CD4-positive, alpha-beta T cell treated with Interferon gamma for 1 hour (primary cell): ENCODE data around the gene RAP1GAP.

Source experiments
- DNase-seq: peaks from one replicate; pipeline ENCODE4 v3.0.0-alpha.2; 2020

Gene RAP1GAP

DNA sequence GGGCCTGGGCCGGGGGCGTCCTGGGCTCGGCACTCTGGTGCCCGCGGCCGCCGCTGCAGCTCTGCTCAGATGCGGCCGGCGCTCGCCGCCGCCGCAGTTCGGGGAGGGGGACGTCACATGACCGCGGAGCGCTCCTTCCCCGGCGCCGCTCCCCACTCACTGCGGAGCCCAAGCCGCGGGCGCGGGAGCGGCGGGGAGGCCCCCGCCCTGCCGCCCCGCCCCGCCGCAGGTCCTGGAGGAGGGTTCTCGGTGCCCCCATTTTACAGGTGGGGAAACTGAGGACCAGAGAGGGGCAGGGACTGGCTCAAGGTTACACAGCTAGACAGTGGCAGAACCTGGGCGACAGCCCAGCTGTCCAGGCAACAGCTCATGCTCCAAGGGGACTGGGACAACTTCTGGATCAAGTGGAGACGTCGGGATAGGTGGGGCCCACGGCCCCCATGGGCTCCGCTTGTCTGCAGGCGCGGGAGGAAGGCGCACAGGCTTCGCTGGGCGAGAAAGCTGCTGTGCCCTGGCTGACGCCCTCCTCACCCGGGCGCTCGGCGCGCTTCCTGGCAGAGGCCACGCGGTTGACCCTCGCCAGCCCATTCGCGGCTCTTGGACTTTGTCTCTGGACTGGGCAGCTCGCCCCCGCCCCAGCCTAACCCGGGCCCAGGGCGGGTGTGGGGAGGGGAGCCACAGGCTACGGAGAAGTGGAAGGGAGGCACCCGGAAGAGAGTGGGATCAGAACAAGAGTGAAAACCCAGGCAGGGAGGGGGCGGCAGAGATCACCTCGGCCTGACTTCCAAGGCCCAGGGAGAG, at the start of gene RAP1GAP:
Gene RAP1GAP (minus strand): TSS at position 100 of the 801 bp plus-strand sequence. CDS start 49,325 bp downstream, outside the sequence.
- no peak for DNase-seq

DNA sequence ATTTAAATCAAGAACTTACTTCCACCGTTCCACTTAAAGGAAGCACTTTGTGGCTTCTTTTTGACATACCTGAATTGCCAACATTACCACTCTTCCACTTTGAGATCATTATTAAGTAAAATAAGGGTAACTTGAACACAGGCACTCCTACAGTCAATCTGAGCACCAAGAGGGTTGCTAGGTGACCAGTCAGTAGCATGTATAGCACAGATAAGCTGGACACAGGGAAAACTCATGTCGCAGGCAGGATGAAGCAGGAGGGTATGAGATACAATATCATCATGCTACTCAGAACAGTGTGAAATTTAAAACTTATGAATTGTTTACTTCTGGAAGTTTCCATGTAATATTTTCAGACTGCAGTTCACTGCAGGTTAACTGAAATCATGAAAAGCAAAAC, 47.0 kb upstream of the RAP1GAP start:
- no peak for DNase-seq

DNA sequence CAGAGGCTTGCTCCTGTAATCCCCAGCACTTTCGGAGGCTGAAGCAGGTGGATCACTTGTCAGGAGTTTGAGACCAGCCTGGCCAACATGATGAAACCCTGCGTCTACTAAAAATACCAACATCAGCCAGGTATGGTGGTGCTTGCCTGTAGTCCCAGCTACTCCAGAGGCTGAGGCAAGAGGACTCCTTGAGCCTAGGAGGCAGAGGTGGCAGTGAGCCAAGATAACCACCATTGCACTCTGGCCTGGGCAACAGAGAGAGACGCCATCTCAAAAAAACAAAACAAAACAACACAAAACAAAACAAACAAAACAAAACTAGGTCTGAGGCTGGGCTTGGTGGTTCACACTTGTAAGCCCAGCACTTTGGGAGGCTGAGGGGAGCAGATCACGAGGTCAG, 38.7 kb upstream of the RAP1GAP start:
- DNase-seq = no peak

DNA sequence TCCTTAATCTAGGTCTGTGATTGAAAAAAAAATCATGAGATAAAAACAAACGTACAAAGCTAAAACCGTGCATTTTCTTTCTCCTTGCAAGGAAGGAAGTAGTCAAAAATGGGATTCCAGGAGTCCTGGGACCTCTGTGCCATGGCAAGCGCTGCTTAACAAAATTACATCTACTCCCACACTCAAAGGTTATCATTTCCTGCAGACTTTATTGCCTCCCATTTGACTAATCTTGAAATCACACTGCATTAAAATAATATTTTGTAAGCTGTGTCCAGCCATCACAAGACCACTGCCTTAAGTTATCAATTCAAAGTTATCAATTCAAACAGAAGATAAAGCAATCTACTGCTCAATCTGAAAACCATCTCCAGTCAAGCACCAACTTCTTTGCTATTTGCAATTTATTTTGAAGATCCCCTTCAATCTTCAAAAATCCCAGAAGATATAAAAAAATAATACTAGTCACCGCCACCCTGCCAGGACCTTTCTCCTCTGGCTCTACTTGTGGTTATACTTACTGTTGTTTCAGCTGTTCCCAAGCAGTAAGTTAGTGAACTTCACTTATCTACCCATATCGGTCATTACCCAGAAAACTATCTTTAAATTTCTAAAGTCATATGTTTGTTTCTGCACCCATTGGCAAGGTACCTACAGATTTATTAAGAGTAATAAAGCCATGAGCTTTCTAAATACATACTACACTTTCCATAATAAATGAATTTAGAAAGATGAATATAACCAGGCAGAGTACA, 38.1 kb upstream of the RAP1GAP start:
- DNase-seq = no peak

DNA sequence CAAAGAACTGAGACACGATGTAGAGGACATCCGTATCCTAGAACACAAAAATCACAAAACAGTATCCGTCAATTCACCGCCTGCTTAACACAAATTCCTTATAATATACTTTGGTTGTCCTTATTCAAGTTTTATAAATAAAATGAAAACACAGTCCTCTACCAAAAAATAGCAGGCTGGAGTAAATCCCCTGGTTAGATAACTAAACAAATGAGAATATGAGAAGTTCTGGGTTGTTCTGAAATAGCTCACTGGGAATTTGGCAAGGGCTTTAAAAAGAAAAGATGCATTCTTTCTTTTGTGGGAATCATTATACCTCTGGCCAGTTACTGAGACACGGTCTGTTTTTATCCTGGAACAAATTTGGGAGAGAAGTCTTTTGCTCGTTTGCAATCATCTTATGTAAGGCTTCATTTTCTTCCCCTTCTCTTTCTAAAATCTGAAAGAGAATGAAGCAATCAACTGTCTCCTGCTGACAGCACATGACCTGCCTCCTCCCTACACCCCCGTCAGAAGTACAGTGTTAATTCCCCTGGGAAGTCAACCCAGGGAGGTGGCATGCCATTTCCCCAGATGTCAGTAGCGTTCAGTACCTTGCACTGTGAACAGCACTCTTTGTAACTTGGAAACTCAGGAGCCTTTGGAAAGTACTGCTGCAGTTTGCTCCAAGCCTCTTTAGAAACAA, 37.1 kb upstream of the RAP1GAP start:
- no peak for DNase-seq

DNA sequence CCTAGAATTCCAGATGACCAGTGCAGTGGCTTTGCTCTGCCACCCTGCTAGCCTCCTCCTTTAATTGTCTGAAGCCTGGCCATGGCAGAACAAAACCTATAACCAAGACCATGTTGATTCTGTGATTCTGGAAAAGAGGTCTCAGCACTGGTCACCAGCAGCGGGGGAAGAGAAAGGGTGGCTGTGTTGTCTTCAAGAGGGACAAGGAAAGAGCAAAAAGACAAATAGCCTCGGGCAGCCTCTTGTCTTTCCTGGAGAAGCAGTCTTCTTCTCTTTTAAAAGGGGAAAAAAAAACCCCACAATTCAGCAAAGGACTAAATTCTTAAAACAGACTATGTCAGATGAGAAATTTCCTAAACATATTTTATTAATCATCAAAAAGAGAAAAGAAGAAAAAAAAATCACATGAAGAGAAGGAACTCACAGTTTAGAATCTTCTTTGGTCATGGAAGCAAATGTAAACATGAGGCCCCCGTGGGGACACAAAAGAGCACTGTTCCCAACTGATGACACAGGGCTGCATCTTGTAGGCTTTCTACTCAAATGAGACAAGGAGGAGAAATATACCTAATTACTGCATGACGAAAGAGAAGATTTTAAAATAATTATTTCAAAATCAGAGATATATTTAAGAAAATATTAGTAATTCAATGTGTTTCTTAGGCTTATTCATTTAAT, 36.3 kb upstream of the RAP1GAP start:
- DNase-seq = no peak

DNA sequence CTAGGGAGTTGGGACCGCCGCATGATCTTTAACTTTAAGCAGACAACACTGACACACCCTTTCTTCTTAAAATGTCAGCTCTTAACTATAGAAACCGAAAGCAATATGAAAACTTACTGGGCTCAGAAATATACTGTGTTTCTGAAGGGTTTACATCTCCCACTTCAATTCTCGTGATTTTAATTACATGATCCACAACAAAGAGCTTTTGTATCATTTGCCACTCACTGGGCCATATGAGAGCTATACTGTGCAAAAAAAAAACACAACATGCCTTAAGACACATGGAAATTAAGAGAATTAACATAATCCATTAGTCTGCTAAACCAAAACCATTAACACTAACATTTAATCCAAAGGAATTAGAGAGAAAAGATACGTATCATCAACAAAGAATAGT, 35.0 kb upstream of the RAP1GAP start:
- DNase-seq = no peak

DNA sequence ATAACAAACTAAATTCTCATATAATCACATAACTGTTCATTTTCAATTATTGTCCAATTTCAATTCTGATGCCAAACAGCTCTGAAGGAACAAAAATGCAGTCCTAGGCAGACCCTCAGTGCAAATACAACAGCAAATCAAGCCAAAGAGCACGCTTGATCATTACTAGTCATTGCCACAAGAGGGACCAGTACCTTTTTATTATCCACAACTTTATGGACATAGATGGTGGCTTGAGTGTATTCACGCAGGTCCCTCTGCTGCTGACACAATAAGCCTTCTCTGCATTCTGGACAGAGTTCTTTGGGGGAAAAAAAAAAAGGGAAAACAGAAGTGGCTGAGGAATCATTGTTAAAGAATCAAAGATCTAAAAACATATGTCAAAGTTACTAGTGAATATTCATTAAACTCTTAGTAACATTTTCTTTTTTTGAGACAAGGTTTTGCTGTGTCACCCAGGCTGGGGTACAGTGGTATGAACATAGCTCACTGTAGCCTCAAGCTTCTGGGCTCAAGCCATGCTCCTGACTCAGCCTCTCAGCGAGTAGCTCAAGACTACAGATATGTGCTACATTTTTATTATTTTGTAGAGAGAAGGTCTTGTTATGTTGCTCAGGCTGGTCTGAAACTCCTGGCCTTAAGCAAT, 34.3 kb upstream of the RAP1GAP start:
- DNase-seq = no peak

GRCh38 chr1:21702780-21703179, 33.6 kb upstream of the RAP1GAP start:
- no peak for DNase-seq

DNA sequence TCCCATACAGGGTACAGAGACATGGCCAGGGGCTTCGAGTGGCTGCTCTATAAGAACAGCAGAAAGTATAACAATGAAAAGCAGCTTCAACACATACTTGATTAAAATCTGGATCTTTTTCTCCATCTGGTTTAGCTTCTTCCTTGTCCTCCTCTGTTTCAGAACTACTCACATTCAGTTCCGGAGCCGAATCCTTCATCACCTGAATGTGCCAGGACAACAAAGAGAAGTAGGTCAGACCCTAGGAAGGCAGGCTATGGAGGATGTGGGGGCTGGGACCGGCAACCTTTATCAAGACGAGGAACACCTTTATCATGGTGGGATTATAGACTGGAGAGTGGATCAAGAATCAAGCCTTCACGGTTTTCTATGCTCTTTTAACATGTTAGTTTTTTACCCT, 32.2 kb upstream of the RAP1GAP start:
- no peak for DNase-seq

DNA sequence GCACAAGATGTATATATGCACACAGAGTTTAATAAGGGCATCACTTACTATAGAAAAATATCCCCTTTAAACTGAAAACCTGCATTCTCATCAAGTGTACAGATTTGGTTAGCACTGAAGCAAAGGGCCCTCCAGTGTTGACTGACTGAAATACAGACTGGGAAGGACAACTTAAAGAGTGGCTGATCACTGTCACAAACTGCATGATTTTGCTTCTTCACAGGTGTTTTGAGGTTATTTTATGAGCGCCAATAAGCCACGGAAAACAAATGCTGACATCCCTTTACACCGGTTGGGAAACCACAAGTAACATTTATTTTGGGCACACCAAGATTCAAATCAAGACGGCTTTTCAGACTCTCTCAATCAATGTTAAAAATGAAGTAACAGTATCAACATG, 30.9 kb upstream of the RAP1GAP start:
- no peak for DNase-seq

GRCh38 chr1:21696931-21697330, 27.8 kb upstream of the RAP1GAP start:
- DNase-seq = no peak

- no peak for DNase-seq
Observed at GRCh38 chr1:21693732-21694131, 24.6 kb upstream of the RAP1GAP start.

- no peak for DNase-seq
Observed at GRCh38 chr1:21691739-21692138, 22.6 kb upstream of the RAP1GAP start.

DNA sequence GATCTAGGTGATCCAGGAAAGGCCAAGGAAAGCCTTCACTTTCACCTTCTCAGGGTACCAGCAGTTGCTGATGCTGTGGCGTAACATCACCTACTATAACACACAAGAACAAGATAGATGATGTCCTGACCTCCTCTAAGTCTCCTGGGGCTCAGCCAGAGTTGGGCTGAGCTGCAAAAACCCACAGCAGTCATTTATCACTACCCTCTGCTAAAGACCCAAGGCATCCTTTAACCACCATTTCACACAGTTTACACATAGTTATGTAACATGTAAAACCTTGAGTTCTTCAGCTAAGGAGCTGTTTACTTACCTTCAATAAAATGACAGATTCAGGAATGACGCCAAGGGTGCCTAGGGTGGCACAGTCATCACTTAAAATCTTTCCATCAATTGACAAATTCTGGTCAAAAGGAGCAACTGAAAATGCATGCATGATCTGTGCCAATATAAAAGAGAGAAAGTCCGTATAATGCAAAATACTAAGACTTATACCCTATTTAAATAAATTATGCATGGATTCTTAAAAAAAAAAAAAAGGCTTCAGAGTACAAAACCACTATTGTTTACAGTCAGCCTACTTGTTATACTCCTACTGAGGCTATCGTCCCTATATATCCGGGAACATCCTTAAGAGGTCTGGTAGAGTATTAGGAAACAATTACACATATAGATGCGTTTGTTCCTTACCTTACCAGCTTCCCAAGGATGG, 20.7 kb upstream of the RAP1GAP start:
- DNase-seq = no peak

- no peak for DNase-seq
Observed at GRCh38 chr1:21687081-21687529, 17.9 kb upstream of the RAP1GAP start.

- DNase-seq = no peak
Observed at GRCh38 chr1:21685946-21686678, 17.0 kb upstream of the RAP1GAP start.

DNA sequence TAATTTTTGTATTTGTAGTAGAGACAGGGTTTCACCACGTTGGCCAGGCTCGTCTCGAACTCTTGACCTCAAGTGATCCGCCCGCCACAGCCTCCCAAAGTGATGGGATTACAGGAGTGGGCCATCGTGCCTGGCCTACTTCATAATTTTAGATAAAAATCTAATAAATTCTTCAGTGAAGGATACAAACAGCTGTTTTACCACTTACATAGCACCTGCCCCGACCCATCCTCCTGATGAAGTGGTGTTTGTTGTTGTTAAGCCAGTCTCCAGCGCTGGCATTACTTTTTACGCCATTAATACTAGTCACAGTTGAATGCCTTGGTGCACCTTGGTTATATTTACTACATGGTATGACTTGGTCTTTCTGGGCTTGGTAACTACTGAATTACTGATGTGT, 12.3 kb upstream of the RAP1GAP start:
- DNase-seq = no peak

GRCh38 chr1:21680918-21681317, 11.8 kb upstream of the RAP1GAP start:
- DNase-seq = no peak

DNA sequence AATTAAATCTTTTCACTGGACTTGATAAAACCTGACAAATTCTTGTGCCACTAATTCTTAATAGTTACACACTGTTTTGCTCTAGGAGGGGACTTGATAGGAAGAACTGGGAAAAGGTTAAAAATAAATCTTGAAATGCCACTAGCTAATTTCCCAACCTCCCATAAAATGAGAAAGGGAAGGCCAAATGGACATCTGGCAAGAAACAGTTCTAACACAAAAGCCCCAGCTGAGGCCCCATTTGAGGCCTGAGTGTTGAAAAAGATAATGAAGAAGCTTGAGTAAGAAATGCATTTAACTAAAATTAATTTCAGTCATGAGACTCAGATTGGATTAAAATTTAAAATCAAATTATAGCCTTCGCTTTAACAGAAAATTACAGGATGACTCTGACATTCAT, 11.2 kb upstream of the RAP1GAP start:
- DNase-seq = no peak

DNA sequence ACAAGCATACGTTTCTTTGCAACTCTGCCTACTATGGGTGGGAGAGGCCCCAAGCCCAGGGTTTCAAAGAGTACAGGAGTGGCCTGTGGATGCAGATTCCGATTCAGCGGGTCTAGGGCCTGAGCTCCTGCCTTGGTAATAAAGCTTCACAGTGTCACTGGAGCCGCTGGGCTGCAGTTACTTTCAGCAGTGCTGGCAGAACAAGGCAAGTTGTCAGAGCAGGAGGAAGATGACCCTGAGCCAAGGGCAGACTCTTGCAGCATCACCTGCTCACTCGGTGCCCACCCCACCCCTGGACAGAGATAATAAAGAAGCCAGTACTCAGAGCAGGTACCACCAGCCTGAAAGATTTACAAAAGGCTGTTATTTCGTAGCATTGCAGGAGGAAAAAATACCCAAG, 8.0 kb upstream of the RAP1GAP start:
- DNase-seq = no peak
